H9 (cell line): ENCODE measurements around the gene WIPF2. TPM values are rescaled to one million over a fixed set of nuclear protein-coding genes. Genes with fewer than 3 reads are reported as not detected.

Source experiments
- DNase-seq: peaks from one replicate; pipeline ENCODE4 v3.0.0-alpha.2; 2017
- H2AFZ ChIP-seq: one replicate; pipeline ENCODE4 v1.6.1; 2013; ENCODE audit warnings: mild to moderate bottlenecking, low read length, control low read depth, moderate library complexity
- H2AK5ac ChIP-seq: 2 replicates; pipeline ENCODE4 v1.6.1; 2013; ENCODE audit warnings: low read length, control low read depth, mixed read lengths; ENCODE audit not compliant: insufficient read length
- H2BK120ac ChIP-seq: one replicate; pipeline ENCODE4 v1.6.1; 2013; ENCODE audit warnings: low read depth, mild to moderate bottlenecking, low read length, control low read depth, inconsistent platforms; ENCODE audit not compliant: poor library complexity, severe bottlenecking
- H2BK12ac ChIP-seq: 2 replicates; pipeline ENCODE4 v1.6.1; 2013; ENCODE audit warnings: low read length, control low read depth, mixed read lengths, low read depth; ENCODE audit not compliant: insufficient read length
- H2BK15ac ChIP-seq: 2 replicates; pipeline ENCODE4 v1.6.1; 2013; ENCODE audit warnings: low read depth, low read length, control low read depth
- H2BK20ac ChIP-seq: one replicate; pipeline ENCODE4 v1.6.1; 2013; ENCODE audit warnings: low read depth, mild to moderate bottlenecking, low read length, control low read depth, inconsistent platforms; ENCODE audit not compliant: poor library complexity, severe bottlenecking
- H2BK5ac ChIP-seq: 2 replicates; pipeline ENCODE4 v1.6.1; 2013; ENCODE audit warnings: low read length, control low read depth, mixed read lengths; ENCODE audit not compliant: insufficient read length
- H3K14ac ChIP-seq: 2 replicates; pipeline ENCODE4 v1.6.1; 2013; ENCODE audit warnings: low read length, control low read depth; ENCODE audit not compliant: insufficient read depth
- H3K18ac ChIP-seq: 2 replicates; pipeline ENCODE4 v1.6.1; 2013; ENCODE audit warnings: low read depth, mild to moderate bottlenecking, mixed read lengths, low read length, control low read depth; ENCODE audit not compliant: insufficient read length
- H3K23ac ChIP-seq: 2 replicates; pipeline ENCODE4 v1.6.1; 2013; ENCODE audit warnings: low read length, control low read depth, mixed read lengths, low read depth; ENCODE audit not compliant: insufficient read length
- H3K23me2 ChIP-seq: 2 replicates; pipeline ENCODE4 v1.6.1; 2013; ENCODE audit warnings: low read depth, mild to moderate bottlenecking, mixed read lengths, low read length, control low read depth; ENCODE audit not compliant: insufficient read length, poor library complexity, severe bottlenecking
- H3K27ac ChIP-seq: 2 replicates; pipeline ENCODE4 v1.5.1; 2013; ENCODE audit warnings: low read length, control low read depth, mixed read lengths, low read depth; ENCODE audit not compliant: insufficient read length
- H3K27me3 ChIP-seq: 2 replicates; pipeline ENCODE4 v1.6.1; 2013; ENCODE audit warnings: low read length, control low read depth, inconsistent platforms; ENCODE audit not compliant: insufficient read depth
- H3K4ac ChIP-seq: 2 replicates; pipeline ENCODE4 v1.6.1; 2013; ENCODE audit warnings: low read depth, mild to moderate bottlenecking, control low read depth, inconsistent platforms, low read length, moderate library complexity
- H3K4me1 ChIP-seq: 2 replicates; pipeline ENCODE4 v1.6.1; 2013; ENCODE audit warnings: low read length, control low read depth, inconsistent platforms; ENCODE audit not compliant: insufficient read depth
- H3K4me2 ChIP-seq: 2 replicates; pipeline ENCODE4 v1.6.1; 2013; ENCODE audit warnings: low read length, control low read depth, mixed read lengths; ENCODE audit not compliant: insufficient read length, insufficient read depth
- H3K56ac ChIP-seq: 2 replicates; pipeline ENCODE4 v1.6.1; 2013; ENCODE audit warnings: low read depth, mild to moderate bottlenecking, mixed read lengths, low read length, control low read depth; ENCODE audit not compliant: insufficient read length
- H3K79me1 ChIP-seq: 2 replicates; pipeline ENCODE4 v1.6.1; 2013; ENCODE audit warnings: low read depth, mild to moderate bottlenecking, moderate library complexity, low read length, control low read depth, inconsistent platforms; ENCODE audit not compliant: insufficient read depth, poor library complexity, severe bottlenecking
- H3K79me2 ChIP-seq: 2 replicates; pipeline ENCODE4 v1.6.1; 2013; ENCODE audit warnings: low read length, control low read depth, inconsistent platforms; ENCODE audit not compliant: insufficient read depth
- H3K9ac ChIP-seq: 2 replicates; pipeline ENCODE4 v1.6.1; 2013; ENCODE audit warnings: low read length, control low read depth, mixed read lengths; ENCODE audit not compliant: insufficient read length; ENCODE audit errors: extremely low read depth
- H3K9me3 ChIP-seq: one replicate; pipeline ENCODE4 v1.6.1; 2013; ENCODE audit warnings: low read depth, low read length, inconsistent platforms; ENCODE audit not compliant: control insufficient read depth
- H3T11ph ChIP-seq: one replicate; pipeline ENCODE4 v1.6.1; 2013; ENCODE audit warnings: mild to moderate bottlenecking, low read length, control low read depth, inconsistent platforms
- H4K20me1 ChIP-seq: one replicate; pipeline ENCODE4 v1.6.1; 2013; ENCODE audit not compliant: control insufficient read depth, insufficient read length, insufficient read depth
- H4K5ac ChIP-seq: 2 replicates; pipeline ENCODE4 v1.6.1; 2013; ENCODE audit warnings: low read depth, mild to moderate bottlenecking, mixed read lengths, low read length, control low read depth; ENCODE audit not compliant: insufficient read length
- H4K8ac ChIP-seq: replicated peaks from 2 replicates; pipeline ENCODE4 v1.6.1; 2013; ENCODE audit warnings: low read length, control low read depth, mixed read lengths, low read depth; ENCODE audit not compliant: insufficient read length
- H4K91ac ChIP-seq: 2 replicates; pipeline ENCODE4 v1.6.1; 2013; ENCODE audit warnings: low read depth, mild to moderate bottlenecking, moderate library complexity, mixed read lengths, low read length, control low read depth; ENCODE audit not compliant: insufficient read length
- H3K27ac Mint-ChIP-seq, 3 experiments: 2 replicates in 2 of 3; 3 replicates in 1 of 3; pipeline ENCODE4 v1.8.0; 2020 to 2021; ENCODE audit warnings: mixed read lengths in 3 of 3, mild to moderate bottlenecking in 1 of 3, moderate library complexity in 1 of 3
- H3K27me3 Mint-ChIP-seq: 2 replicates; pipeline ENCODE4 v1.8.0; 2021; ENCODE audit warnings: low read depth, mild to moderate bottlenecking, moderate library complexity, mixed read lengths
- H3K36me3 Mint-ChIP-seq, 3 experiments: 2 replicates in 2 of 3; 3 replicates in 1 of 3; pipeline ENCODE4 v1.8.0; 2020 to 2021; ENCODE audit warnings: low read depth in 3 of 3, mixed read lengths in 3 of 3; ENCODE audit not compliant: insufficient read depth in 1 of 3
- H3K4me1 Mint-ChIP-seq, 2 experiments: 2 replicates each; pipeline ENCODE4 v1.8.0; 2020; ENCODE audit warnings: mixed read lengths in 2 of 2
- H3K4me3 Mint-ChIP-seq, 2 experiments: 2 replicates in 1 of 2; 3 replicates in 1 of 2; pipeline ENCODE4 v1.8.0; 2020 to 2021; ENCODE audit warnings: mild to moderate bottlenecking in 2 of 2, mixed read lengths in 2 of 2, moderate library complexity in 1 of 2
- H3K9me3 Mint-ChIP-seq, 2 experiments: 2 replicates in 1 of 2; 3 replicates in 1 of 2; pipeline ENCODE4 v1.8.0; 2020; ENCODE audit warnings: mild to moderate bottlenecking in 2 of 2, mixed read lengths in 2 of 2, moderate library complexity in 1 of 2
- CTCF ChIP-seq: fragments of 200-600 bp; sonication (generic); conservative IDR thresholded peaks from 3 replicates; pipeline ENCODE4 v1.8.0; 2021; ENCODE audit warnings: antibody characterized with exemption, mild to moderate bottlenecking
- WGBS: extraction: QIAGEN DNeasy Blood & Tissue Kit; methylation state at CpG from one replicate; pipeline ENCODE4 v1.1.7; 2013; ENCODE audit warnings: missing lambda C conversion rate, low lambda C conversion rate, mixed read lengths; ENCODE audit not compliant: insufficient read length; ENCODE audit errors: extremely low coverage; 5-methylcytosine and 5-hydroxymethylcytosine counted together
- total RNA-seq: library from RNA; stranded (reverse); gene quantifications from 2 replicates; pipeline ENCODE4 v1.2.1, GENCODE V29; 2021

Gene WIPF2
- total RNA-seq, 1 experiment from 2014 or later: 24.2 TPM

- Histone ChIP-seq H2BK15ac (no peak overlapping the region), H3K4me1 (no peaks in the 10 kb centered on the region), H2BK12ac (no peak overlapping the region), H2BK120ac (no peak overlapping the region), H3K9ac (no peak overlapping the region), H2AK5ac (no peak overlapping the region), H3K79me2 (no peaks in the 10 kb centered on the region), H3T11ph (no peak overlapping the region), H2BK20ac (no peak overlapping the region), H3K27me3 (no peaks in the 10 kb centered on the region), H3K27ac (no peak overlapping the region), H2AFZ (no peak overlapping the region), H4K20me1 (no peaks in the 10 kb centered on the region), H3K9me3 (no peaks in the 10 kb centered on the region), H3K23me2 (no peaks in the 10 kb centered on the region), H3K23ac (no peak overlapping the region), H3K56ac (no peak overlapping the region), H3K4ac (no peak overlapping the region), H4K91ac (no peak overlapping the region), H3K14ac (no peak overlapping the region), H4K5ac (no peak overlapping the region), H2BK5ac (no peak overlapping the region), H3K79me1 (no peaks in the 10 kb centered on the region), H3K18ac (no peak overlapping the region), H4K8ac (no peak overlapping the region), H3K4me2 (no peak overlapping the region)
- no peak for DNase-seq
- H3K27me3 Mint-ChIP-seq: no peaks in the 10 kb centered on the region
- H3K4me3 Mint-ChIP-seq: no peak overlapping the region
- TF ChIP-seq CTCF: no peak
- no peak overlapping the region for H3K27ac Mint-ChIP-seq
- H3K36me3 Mint-ChIP-seq: peaks cover 0 to 18% (median 0%) of the 10 kb centered on the region in 3 experiments; a peak in 3 of 7 replicates
- no CpG with 5 or more reads among the region's 6 CpGs for WGBS
- H3K4me1 Mint-ChIP-seq: peaks cover 9 to 16% of the 10 kb centered on the region in 2 experiments
- H3K9me3 Mint-ChIP-seq: no peaks in the 10 kb centered on the region
These were observed 36.5 kb upstream of the WIPF2 start for GRCh38 chr17:40182606-40183005.
